NCI-H1048 (cell line): ENCODE data around the gene SPATA9.

Experiments used
- DNase-seq: peaks from one replicate; lab custom pipeline; 2025; lab: John Stamatoyannopoulos, UW

Gene SPATA9

GRCh38 chr5:95619514-95620029, 63.2 kb downstream of the SPATA9 start:
- DNase-seq = no peak

GRCh38 chr5:95619096-95619495, 63.7 kb downstream of the SPATA9 start:
- no peak for DNase-seq

- no peak for DNase-seq
These were observed 65.7 kb downstream of the SPATA9 start for GRCh38 chr5:95617057-95617456.

- DNase-seq = no peak
These were observed 67.7 kb downstream of the SPATA9 start for GRCh38 chr5:95615164-95615467.

GRCh38 chr5:95613514-95613913, 69.3 kb downstream of the SPATA9 start:
- no peak for DNase-seq

- DNase-seq = no peak
These were observed 71.4 kb downstream of the SPATA9 start for GRCh38 chr5:95611396-95611795.

GRCh38 chr5:95610546-95610945, 72.2 kb downstream of the SPATA9 start:
- DNase-seq = no peak

GRCh38 chr5:95609711-95610110, 73.1 kb downstream of the SPATA9 start:
- no peak for DNase-seq
